HG03575 (cell line): ENCODE measurements around the gene PFDN4.

Experiments
- ATAC-seq: cut with Tn5 transposase; IDR thresholded peaks from one replicate; pipeline ENCODE4 v1.9.1; 2021; ENCODE audit not compliant: unreplicated experiment, insufficient number of reproducible peaks, low FRiP score; ENCODE audit errors: extremely low read depth

Gene PFDN4

GRCh38 chr20:54207743-54208547 lies at the start of gene PFDN4:
TSS of gene PFDN4 (plus strand) at chr20:54208087. CDS start at chr20:54208101, 14 bp downstream.
- peak; percentile 77 for ATAC-seq

GRCh38 chr20:54158226-54158625 lies 49.7 kb upstream of the PFDN4 start:
- ATAC-seq = no peak

GRCh38 chr20:54158856-54159418 lies 49.0 kb upstream of the PFDN4 start:
- no peak for ATAC-seq

- no peak for ATAC-seq
Measured at GRCh38 chr20:54160065-54161007, 47.6 kb upstream of the PFDN4 start.

- ATAC-seq = no peak
Measured at GRCh38 chr20:54161008-54161820, 46.7 kb upstream of the PFDN4 start.

- no peak for ATAC-seq
Measured at GRCh38 chr20:54161821-54162149, 46.1 kb upstream of the PFDN4 start.

GRCh38 chr20:54162378-54163009 lies 45.4 kb upstream of the PFDN4 start:
- ATAC-seq = no peak

- ATAC-seq = no peak
Measured at GRCh38 chr20:54163402-54163801, 44.5 kb upstream of the PFDN4 start.

- no peak for ATAC-seq
Measured at GRCh38 chr20:54165014-54165413, 42.9 kb upstream of the PFDN4 start.

- no peak for ATAC-seq
Measured at GRCh38 chr20:54165803-54166202, 42.1 kb upstream of the PFDN4 start.

- ATAC-seq = no peak
Measured at GRCh38 chr20:54166987-54167662, 40.8 kb upstream of the PFDN4 start.

GRCh38 chr20:54167909-54168872 lies 39.7 kb upstream of the PFDN4 start:
- ATAC-seq = no peak

GRCh38 chr20:54168961-54169862 lies 38.7 kb upstream of the PFDN4 start:
- ATAC-seq = no peak

GRCh38 chr20:54170026-54170471 lies 37.8 kb upstream of the PFDN4 start:
- ATAC-seq = no peak

- ATAC-seq = no peak
Measured at GRCh38 chr20:54170963-54171362, 36.9 kb upstream of the PFDN4 start.

GRCh38 chr20:54172532-54172855 lies 35.4 kb upstream of the PFDN4 start:
- no peak for ATAC-seq
